Cardiac fibroblast (primary cell): Measurements from ENCODE around the gene HACD4.
A peak's percentile ranks its signal among the peaks of the same experiment; 100 is the strongest.

ENCODE experiments used
- DNase-seq, 2 donors: peaks; one replicate each; pipeline versions ENCODE4 v3.0.0 to v3.0.0-alpha.2; 2010; ENCODE audit warnings: low read depth in 2 of 2
- H3K4me3 ChIP-seq, 2 donors: replicated peaks in 1 of 2; 1 replicate in 1 of 2; 2 replicates in 1 of 2; pipeline ENCODE4 v1.5.1; 2011; ENCODE audit warnings: low read depth in 2 of 2, low read length in 2 of 2, mild to moderate bottlenecking in 2 of 2, moderate library complexity in 1 of 2
- CTCF ChIP-seq: IDR thresholded peaks from one replicate; pipeline ENCODE4 v1.5.1; 2011; ENCODE audit warnings: low read depth, mild to moderate bottlenecking, low read length, inconsistent platforms

HACD4 gene

GRCh38 chr9:21023861-21024260 lies 7.6 kb downstream of the HACD4 start:
- TF ChIP-seq CTCF, result no peak

GRCh38 chr9:21018177-21018576 lies 13.3 kb downstream of the HACD4 start:
- no peak overlapping the region for H3K4me3 ChIP-seq
- no peak for TF ChIP-seq CTCF
- no peak for DNase-seq

More at GRCh38 chr9:21023861-21024260, 7.6 kb downstream of the HACD4 start:
- no peak overlapping the region for H3K4me3 ChIP-seq
- no peak for DNase-seq

GRCh38 chr9:21016701-21017491 lies 14.5 kb downstream of the HACD4 start:
- DNase-seq, result peak; percentile 29 to 88
- H3K4me3 ChIP-seq, result no peak overlapping the region
- TF ChIP-seq CTCF, result no peak

GRCh38 chr9:21015995-21016394 lies 15.4 kb downstream of the HACD4 start:
- H3K4me3 ChIP-seq, result no peak overlapping the region
- no peak for TF ChIP-seq CTCF
- no peak for DNase-seq

GRCh38 chr9:21015129-21015815 lies 16.2 kb downstream of the HACD4 start:
- peak; percentile 26 to 55 for DNase-seq
- no peak for TF ChIP-seq CTCF
- no peak overlapping the region for H3K4me3 ChIP-seq

GRCh38 chr9:21002040-21002439 lies 29.4 kb downstream of the HACD4 start:
- no peak for DNase-seq
- no peak overlapping the region for H3K4me3 ChIP-seq
- no peak for TF ChIP-seq CTCF
